HEK293 (cell line): ENCODE data around the gene RCAN2.

ENCODE experiments used
- CTCF ChIA-PET: fragments of 350-600 bp; formaldehyde crosslinking; extraction: SDS; loops from one replicate; lab custom pipeline; 2021; ENCODE audit warnings: antibody characterized with exemption; lab: Yijun Ruan, JAX
- POLR2A ChIA-PET: fragments of 300-600 bp; formaldehyde crosslinking; extraction: SDS; loops from one replicate; lab custom pipeline; 2020; ENCODE audit warnings: antibody characterized with exemption, inconsistent platforms; lab: Yijun Ruan, JAX
- H3K27ac ChIP-seq: fragments of 200-500 bp; sonication (Bioruptor generic); 2 replicates; pipeline ENCODE4 v1.5.1; 2014; ENCODE audit warnings: low read depth, low read length, control low read depth, inconsistent platforms; ENCODE audit errors: extremely low read depth
- H3K36me3 ChIP-seq, 2 experiments: fragments of 200-500 bp in 1 of 2; sonication (Bioruptor generic) in 1 of 2; 1 replicate in 1 of 2; 2 replicates in 1 of 2; pipeline ENCODE4 v1.5.1; 2014 to 2017; ENCODE audit warnings: inconsistent platforms in 2 of 2, low read length in 2 of 2; ENCODE audit not compliant: control insufficient read depth in 2 of 2, insufficient read depth in 1 of 2
- H3K4me1 ChIP-seq: fragments of 200-500 bp; sonication (Bioruptor generic); 2 replicates; pipeline ENCODE4 v1.5.1; 2014; ENCODE audit warnings: mild to moderate bottlenecking, low read length, inconsistent platforms; ENCODE audit not compliant: control insufficient read depth, insufficient read depth
- H3K4me3 ChIP-seq: 2 replicates; pipeline ENCODE4 v1.5.1; 2011; ENCODE audit warnings: low read depth, mild to moderate bottlenecking, control low read depth, low read length, moderate library complexity
- H3K9me3 ChIP-seq: fragments of 200-500 bp; sonication (Bioruptor generic); 2 replicates; pipeline ENCODE4 v1.5.1; 2014; ENCODE audit warnings: low read depth, low read length, inconsistent platforms; ENCODE audit not compliant: control insufficient read depth, insufficient read depth
- BCL11B ChIP-seq: fragments of 450-650 bp; formaldehyde crosslinking; IDR thresholded peaks from 2 replicates; pipeline ENCODE4 v1.5.1; 2016; ENCODE audit warnings: low read depth, missing biosample characterization, missing genetic modification characterization
- BCL6B ChIP-seq: fragments of 450-650 bp; formaldehyde crosslinking; IDR thresholded peaks from 2 replicates; pipeline ENCODE4 v1.5.1; 2017; ENCODE audit warnings: missing biosample characterization, missing genetic modification characterization
- EGR2 ChIP-seq: fragments of 450-650 bp; formaldehyde crosslinking; IDR thresholded peaks from 2 replicates; pipeline ENCODE4 v1.5.1; 2016; ENCODE audit warnings: low read depth, missing biosample characterization, missing genetic modification characterization
- GLI2 ChIP-seq: fragments of 450-650 bp; formaldehyde crosslinking; IDR thresholded peaks from 2 replicates; pipeline ENCODE4; 2017; ENCODE audit warnings: missing biosample characterization, missing genetic modification characterization, low read depth, borderline replicate concordance
- IKZF3 ChIP-seq: fragments of 450-650 bp; IDR thresholded peaks from 2 replicates; pipeline ENCODE4 v1.5.0; 2018; ENCODE audit warnings: missing biosample characterization, mild to moderate bottlenecking, missing genetic modification characterization, moderate library complexity
- PATZ1 ChIP-seq: fragments of 450-650 bp; formaldehyde crosslinking; IDR thresholded peaks from 2 replicates; pipeline ENCODE4 v1.5.1; 2016; ENCODE audit warnings: missing biosample characterization, missing genetic modification characterization
- PRDM10 ChIP-seq: fragments of 450-650 bp; formaldehyde crosslinking; IDR thresholded peaks from 2 replicates; pipeline ENCODE4 v1.5.1; 2016; ENCODE audit warnings: missing biosample characterization, missing genetic modification characterization
- SP7 ChIP-seq: fragments of 450-650 bp; formaldehyde crosslinking; IDR thresholded peaks from 2 replicates; pipeline ENCODE4 v1.5.1; 2016; ENCODE audit warnings: missing biosample characterization, missing genetic modification characterization
- ZBTB17 ChIP-seq: fragments of 450-650 bp; formaldehyde crosslinking; IDR thresholded peaks from 2 replicates; pipeline ENCODE4 v1.5.1; 2016; ENCODE audit warnings: missing biosample characterization, missing genetic modification characterization
- ZBTB26 ChIP-seq: fragments of 450-650 bp; formaldehyde crosslinking; optimal IDR thresholded peaks from 2 replicates; pipeline ENCODE3; 2016; ENCODE audit warnings: missing biosample characterization, mild to moderate bottlenecking, missing genetic modification characterization
- ZBTB48 ChIP-seq: fragments of 450-650 bp; formaldehyde crosslinking; IDR thresholded peaks from 2 replicates; pipeline ENCODE4 v1.5.1; 2016; ENCODE audit warnings: missing biosample characterization, missing genetic modification characterization
- ZNF202 ChIP-seq: fragments of 450-650 bp; formaldehyde crosslinking; IDR thresholded peaks from 2 replicates; pipeline ENCODE4 v1.5.1; 2016; ENCODE audit warnings: missing biosample characterization, missing genetic modification characterization, borderline replicate concordance
- ZNF211 ChIP-seq: fragments of 450-650 bp; formaldehyde crosslinking; IDR thresholded peaks from 2 replicates; pipeline ENCODE4 v1.5.1; 2016; ENCODE audit warnings: low read depth, missing biosample characterization, missing genetic modification characterization
- ZNF221 ChIP-seq: fragments of 450-650 bp; formaldehyde crosslinking; IDR thresholded peaks from 2 replicates; pipeline ENCODE4 v1.5.1; 2017; ENCODE audit warnings: missing biosample characterization, missing genetic modification characterization, borderline replicate concordance
- ZNF335 ChIP-seq: fragments of 450-650 bp; formaldehyde crosslinking; conservative IDR thresholded peaks from 2 replicates; pipeline ENCODE4 v1.5.1; 2016; ENCODE audit warnings: missing biosample characterization, missing genetic modification characterization
- ZNF350 ChIP-seq: fragments of 450-650 bp; formaldehyde crosslinking; IDR thresholded peaks from 2 replicates; pipeline ENCODE4 v1.5.0; 2017; ENCODE audit warnings: missing biosample characterization, mild to moderate bottlenecking, missing genetic modification characterization
- ZNF423 ChIP-seq: fragments of 450-650 bp; formaldehyde crosslinking; IDR thresholded peaks from 2 replicates; pipeline ENCODE4 v1.5.1; 2016; ENCODE audit warnings: missing biosample characterization, missing genetic modification characterization
- ZNF530 ChIP-seq: fragments of 450-650 bp; formaldehyde crosslinking; IDR thresholded peaks from 2 replicates; pipeline ENCODE4 v1.5.1; 2016; ENCODE audit warnings: low read depth, missing biosample characterization, missing genetic modification characterization
- ZNF843 ChIP-seq: fragments of 450-650 bp; formaldehyde crosslinking; IDR thresholded peaks from 2 replicates; pipeline ENCODE4 v1.5.1; 2016; ENCODE audit warnings: missing biosample characterization, missing genetic modification characterization
- TF ChIP-seq, protein P1 (sequence below): fragments of 450-650 bp; formaldehyde crosslinking; IDR thresholded peaks from 2 replicates; pipeline ENCODE4 v1.5.1; 2016; ENCODE audit warnings: missing biosample characterization, missing genetic modification characterization

Gene RCAN2

GRCh38 chr6:46491628-46492547 is 639 bp upstream of the RCAN2 start (continued):
- peak; percentile 39 for TF ChIP-seq ZBTB26 (tag by site-specific recombination)
- 0 out of 2 replicates have a peak, but pooled peaks have one; percentile 9 for TF ChIP-seq PRDM10 (tag by site-specific recombination)
- TF ChIP-seq ZNF423 (tag by site-specific recombination): 0 out of 2 replicates have a peak, but pooled peaks have one; percentile 31
- TF ChIP-seq IKZF3 (tag by site-specific recombination): 0 out of 2 replicates have a peak, but pooled peaks have one; percentile 26
- no peak for TF ChIP-seq ZNF211 (tag by site-specific recombination)
- peak; percentile 83 for TF ChIP-seq PATZ1 (tag by site-specific recombination)
- no peak for TF ChIP-seq EGR2 (tag by site-specific recombination)
- TF ChIP-seq, protein P1, sequence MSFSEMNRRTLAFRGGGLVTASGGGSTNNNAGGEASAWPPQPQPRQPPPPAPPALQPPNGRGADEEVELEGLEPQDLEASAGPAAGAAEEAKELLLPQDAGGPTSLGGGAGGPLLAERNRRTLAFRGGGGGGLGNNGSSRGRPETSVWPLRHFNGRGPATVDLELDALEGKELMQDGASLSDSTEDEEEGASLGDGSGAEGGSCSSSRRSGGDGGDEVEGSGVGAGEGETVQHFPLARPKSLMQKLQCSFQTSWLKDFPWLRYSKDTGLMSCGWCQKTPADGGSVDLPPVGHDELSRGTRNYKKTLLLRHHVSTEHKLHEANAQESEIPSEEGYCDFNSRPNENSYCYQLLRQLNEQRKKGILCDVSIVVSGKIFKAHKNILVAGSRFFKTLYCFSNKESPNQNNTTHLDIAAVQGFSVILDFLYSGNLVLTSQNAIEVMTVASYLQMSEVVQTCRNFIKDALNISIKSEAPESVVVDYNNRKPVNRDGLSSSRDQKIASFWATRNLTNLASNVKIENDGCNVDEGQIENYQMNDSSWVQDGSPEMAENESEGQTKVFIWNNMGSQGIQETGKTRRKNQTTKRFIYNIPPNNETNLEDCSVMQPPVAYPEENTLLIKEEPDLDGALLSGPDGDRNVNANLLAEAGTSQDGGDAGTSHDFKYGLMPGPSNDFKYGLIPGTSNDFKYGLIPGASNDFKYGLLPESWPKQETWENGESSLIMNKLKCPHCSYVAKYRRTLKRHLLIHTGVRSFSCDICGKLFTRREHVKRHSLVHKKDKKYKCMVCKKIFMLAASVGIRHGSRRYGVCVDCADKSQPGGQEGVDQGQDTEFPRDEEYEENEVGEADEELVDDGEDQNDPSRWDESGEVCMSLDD: peak; percentile 56
- TF ChIP-seq ZNF350 (tag by site-specific recombination): no peak
- TF ChIP-seq ZNF843: no peak; the same call in 1 of the 2 replicates
- TF ChIP-seq ZNF530 (tag by site-specific recombination): no peak
- no peak for TF ChIP-seq BCL11B

DNA sequence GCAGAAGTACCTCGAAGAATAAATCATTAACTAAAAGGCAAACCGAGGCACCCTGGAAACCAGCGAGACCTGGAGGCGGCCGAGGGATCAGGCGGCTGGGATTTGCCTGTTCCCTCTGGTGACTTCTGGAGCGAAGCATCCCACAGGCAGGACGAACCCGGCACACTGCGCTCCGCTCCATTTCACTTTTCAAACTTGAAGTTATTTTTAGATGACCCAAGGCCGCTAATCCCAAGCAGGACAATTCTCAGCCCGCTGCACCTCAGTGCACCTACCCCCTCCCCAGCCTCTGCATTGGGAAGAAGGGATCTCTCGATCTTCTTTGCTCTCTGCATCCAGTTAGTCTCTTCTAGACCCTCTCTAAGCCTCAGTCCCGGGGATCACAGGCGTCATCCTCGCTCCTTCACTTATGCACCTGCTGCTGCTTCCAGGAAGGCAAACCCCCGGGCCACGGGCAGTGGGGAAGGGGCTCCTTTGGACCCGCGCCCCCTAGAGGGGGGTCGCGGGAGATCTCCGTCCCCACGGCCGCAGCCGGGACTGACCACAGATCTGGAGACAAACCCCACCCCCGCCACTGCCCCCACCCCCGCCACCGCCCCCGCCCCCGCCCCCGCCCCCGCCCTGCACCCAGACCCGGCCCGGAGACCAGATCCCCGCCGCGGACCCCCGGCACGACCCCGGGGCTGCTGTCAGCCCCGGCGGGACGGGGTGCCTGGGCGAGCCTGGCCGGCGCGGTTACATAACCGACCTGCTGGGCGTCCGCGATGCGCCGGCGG is 636 bp downstream of the RCAN2 start:
- peak overlapping the region; percentile 68; the same call in 1 of the 2 replicates for H3K27ac ChIP-seq
- no peaks in the 10 kb centered on the region for H3K9me3 ChIP-seq
- CTCF ChIA-PET: interaction anchor here (0.6 to 1.8 kb wide), 17 partner anchors 11 to 470 kb away, joined by 3 to 16 read pairs (median 3); no protein-coding TSS in a partner anchor
- H3K4me3 ChIP-seq: peak overlapping the region; percentile 68
- H3K36me3 ChIP-seq: no peaks in the 10 kb centered on the region
- POLR2A ChIA-PET: no interaction called here
- 0 out of 2 replicates have a peak, but pooled peaks cover 3% of the 10 kb centered on the region for H3K4me1 ChIP-seq
- no peak for TF ChIP-seq SP7 (tag by site-specific recombination)
- no peak for TF ChIP-seq GLI2 (tag by site-specific recombination)
- 0 out of 2 replicates have a peak, but pooled peaks have one; percentile 23 for TF ChIP-seq ZBTB17 (tag by site-specific recombination)
- no peak for TF ChIP-seq BCL6B
- TF ChIP-seq ZNF202: no peak
- 0 out of 2 replicates have a peak, but pooled peaks have one; percentile 25 for TF ChIP-seq ZBTB48
- no peak for TF ChIP-seq ZNF221 (tag by site-specific recombination)
- peak; percentile 59 for TF ChIP-seq ZNF335 (tag by site-specific recombination)
